IMR-90 (cell line): ENCODE measurements around the gene DYNC1LI2. TPM values are rescaled to one million over a fixed set of nuclear protein-coding genes. Genes with fewer than 3 reads are reported as not detected.

Experiments
- ATAC-seq: fragments of 200-7000 bp; cut with Tn5 transposase; 2 replicates; pipeline ENCODE4 v1.9.1; 2020; ENCODE audit warnings: low read depth, mild to moderate bottlenecking, moderate library complexity
- BruUV-seq: library from RNA; stranded (reverse); fragments of 400-500 nt; replicated peaks from 2 replicates; lab custom pipeline; 2021; lab: Mats Ljungman, UMichigan
- CTCF ChIA-PET: fragments of 300-600 bp; formaldehyde crosslinking; extraction: SDS; loops from one replicate; lab custom pipeline; 2021; ENCODE audit warnings: antibody characterized with exemption; lab: Yijun Ruan, JAX
- POLR2A ChIA-PET: fragments of 300-600 bp; sonication (Branson Sonifier 250); formaldehyde crosslinking; loops from one replicate; lab custom pipeline; 2022; ENCODE audit warnings: antibody characterized with exemption; ENCODE audit not compliant: unreplicated experiment; lab: Charles Lee
- DNase-seq: peaks from one replicate; pipeline ENCODE4 v3.0.0; 2013
- H2AFZ ChIP-seq: replicated peaks from 2 replicates; pipeline ENCODE3; 2013; ENCODE audit warnings: low read length, mild to moderate bottlenecking; ENCODE audit not compliant: poor library complexity
- H2AK5ac ChIP-seq: 2 replicates; pipeline ENCODE4 v1.6.1; 2013; ENCODE audit warnings: low read depth, low read length, inconsistent platforms
- H2AK9ac ChIP-seq: replicated peaks from 2 replicates; pipeline ENCODE3; 2013; ENCODE audit warnings: mild to moderate bottlenecking, low read depth, low read length, moderate library complexity; ENCODE audit not compliant: poor library complexity
- H2BK120ac ChIP-seq: 2 replicates; pipeline ENCODE4 v1.6.1; 2013; ENCODE audit warnings: low read depth, low read length, inconsistent platforms
- H2BK15ac ChIP-seq: 3 replicates; pipeline ENCODE4 v1.6.1; 2013; ENCODE audit warnings: low read depth, low read length, inconsistent platforms
- H2BK20ac ChIP-seq: 2 replicates; pipeline ENCODE4 v1.6.1; 2013; ENCODE audit warnings: low read depth, mild to moderate bottlenecking, inconsistent platforms, low read length, moderate library complexity
- H2BK5ac ChIP-seq: 2 replicates; pipeline ENCODE4 v1.6.1; 2013; ENCODE audit warnings: mild to moderate bottlenecking, low read depth, low read length, inconsistent platforms; ENCODE audit not compliant: poor library complexity, severe bottlenecking
- H3K14ac ChIP-seq: replicated peaks from 2 replicates; pipeline ENCODE4 v1.6.1; 2013; ENCODE audit warnings: low read depth, low read length, inconsistent platforms
- H3K18ac ChIP-seq: 2 replicates; pipeline ENCODE4 v1.6.1; 2013; ENCODE audit warnings: low read depth, low read length, control low read depth
- H3K23ac ChIP-seq: 2 replicates; pipeline ENCODE4 v1.6.1; 2013; ENCODE audit warnings: low read depth, low read length, inconsistent platforms
- H3K27ac ChIP-seq: 2 replicates; pipeline ENCODE4 v1.5.1; 2013; ENCODE audit warnings: mild to moderate bottlenecking, control low read depth, low read length; ENCODE audit not compliant: insufficient read depth
- H3K27me3 ChIP-seq: 2 replicates; pipeline ENCODE4 v1.6.1; 2013; ENCODE audit warnings: low read length; ENCODE audit not compliant: control insufficient read depth, insufficient read depth
- H3K36me3 ChIP-seq: 2 replicates; pipeline ENCODE4 v1.6.1; 2013; ENCODE audit warnings: low read length, mixed read lengths; ENCODE audit not compliant: control insufficient read depth, insufficient read depth
- H3K4ac ChIP-seq: 2 replicates; pipeline ENCODE4 v1.6.1; 2013; ENCODE audit warnings: low read depth, low read length, inconsistent platforms
- H3K4me1 ChIP-seq: 2 replicates; pipeline ENCODE4 v1.6.1; 2013; ENCODE audit warnings: low read length, mixed read lengths; ENCODE audit not compliant: control insufficient read depth, insufficient read depth
- H3K4me2 ChIP-seq: 2 replicates; pipeline ENCODE4 v1.6.1; 2013; ENCODE audit warnings: low read depth, mild to moderate bottlenecking, control low read depth, low read length, moderate library complexity
- H3K4me3 ChIP-seq: 2 replicates; pipeline ENCODE4 v1.5.1; 2013; ENCODE audit warnings: low read depth, mild to moderate bottlenecking, control low read depth, low read length, moderate library complexity; ENCODE audit not compliant: insufficient read depth
- H3K56ac ChIP-seq: 2 replicates; pipeline ENCODE4 v1.6.1; 2013; ENCODE audit warnings: low read length, inconsistent platforms; ENCODE audit not compliant: insufficient read depth; ENCODE audit errors: extremely low read depth
- H3K79me1 ChIP-seq, 2 experiments: 2 replicates each; pipeline ENCODE4 v1.6.1; 2013; ENCODE audit warnings: low read length in 2 of 2, inconsistent platforms in 1 of 2, low read depth in 1 of 2
- H3K9ac ChIP-seq: 2 replicates; pipeline ENCODE4 v1.6.1; 2013; ENCODE audit warnings: low read depth, low read length, control low read depth
- H3K9me1 ChIP-seq: 2 replicates; pipeline ENCODE4 v1.6.1; 2013; ENCODE audit warnings: low read length, inconsistent platforms; ENCODE audit not compliant: insufficient read depth
- H3K9me3 ChIP-seq: 2 replicates; pipeline ENCODE4 v1.6.1; 2013; ENCODE audit warnings: low read length; ENCODE audit not compliant: control insufficient read depth, insufficient read depth
- H4K20me1 ChIP-seq: 2 replicates; pipeline ENCODE4 v1.6.1; 2013; ENCODE audit warnings: low read length, inconsistent platforms; ENCODE audit not compliant: insufficient read depth
- H4K5ac ChIP-seq: 2 replicates; pipeline ENCODE4 v1.6.1; 2013; ENCODE audit warnings: mild to moderate bottlenecking, low read depth, low read length, control low read depth
- H4K8ac ChIP-seq, 2 experiments: 2 replicates each; pipeline ENCODE4 v1.6.1; 2013; ENCODE audit warnings: low read depth in 2 of 2, low read length in 2 of 2, control low read depth in 1 of 2, inconsistent platforms in 1 of 2
- H4K91ac ChIP-seq: 2 replicates; pipeline ENCODE4 v1.6.1; 2013; ENCODE audit warnings: low read depth, low read length, inconsistent platforms; ENCODE audit not compliant: insufficient read depth
- BHLHE40 ChIP-seq: fragments of 150-350 bp; IDR thresholded peaks from 2 replicates; pipeline ENCODE4 v1.6.1; 2016; ENCODE audit warnings: mild to moderate bottlenecking, low read depth, low read length
- CHD1 ChIP-seq: IDR thresholded peaks from 2 replicates; pipeline ENCODE4 v1.6.1; 2012; ENCODE audit warnings: low read depth, low read length, improper control_type of control experiment
- FOS ChIP-seq: fragments of 150-350 bp; IDR thresholded peaks from 2 replicates; pipeline ENCODE4 v1.6.1; 2016; ENCODE audit warnings: low read depth, low read length
- MAFK ChIP-seq: IDR thresholded peaks from 2 replicates; pipeline ENCODE4 v1.6.1; 2012; ENCODE audit warnings: low read depth, low read length, improper control_type of control experiment
- MAZ ChIP-seq: IDR thresholded peaks from 2 replicates; pipeline ENCODE4 v1.6.1; 2012; ENCODE audit warnings: low read depth, mild to moderate bottlenecking, low read length, improper control_type of control experiment, moderate library complexity, borderline replicate concordance
- MXI1 ChIP-seq: IDR thresholded peaks from 2 replicates; pipeline ENCODE4 v1.6.1; 2012; ENCODE audit warnings: low read depth, mild to moderate bottlenecking, low read length, moderate library complexity, borderline replicate concordance
- POLR2A ChIP-seq: IDR thresholded peaks from 2 replicates; pipeline ENCODE4 v1.6.1; 2012; ENCODE audit warnings: mild to moderate bottlenecking, low read depth, low read length
- RAD21 ChIP-seq: IDR thresholded peaks from 2 replicates; pipeline ENCODE4 v1.6.1; 2012; ENCODE audit warnings: low read length, improper control_type of control experiment
- RCOR1 ChIP-seq: IDR thresholded peaks from 2 replicates; pipeline ENCODE4 v1.6.1; 2012; ENCODE audit warnings: mild to moderate bottlenecking, low read length, improper control_type of control experiment; ENCODE audit not compliant: insufficient replicate concordance
- WGBS, 2 experiments: methylation state at CpG; one replicate each; pipeline versions ENCODE4 v1.1.5 to v1.1.7; 2013; ENCODE audit warnings: missing lambda C conversion rate in 2 of 2; ENCODE audit not compliant: insufficient read length in 1 of 2; ENCODE audit errors: extremely low coverage in 2 of 2; 5-methylcytosine and 5-hydroxymethylcytosine counted together
- dilution Hi-C: fragments of 300-500 bp; cut with HindIII; formaldehyde crosslinking; loops from one replicate; pipeline ENCODE4 v1.14.3; 2018; ENCODE audit warnings: low sequenced_read_pairs; ENCODE audit not compliant: unreplicated experiment
- in situ Hi-C: fragments of 300-500 bp; cut with MboI; formaldehyde crosslinking; loops from 3 replicates; pipeline ENCODE4 v1.14.3; 2019; ENCODE audit warnings: low sequenced_read_pairs, inconsistent platforms, mixed read lengths
- intact Hi-C: fragments of 100-400 bp; cut with micrococcal nuclease; formaldehyde crosslinking; loops from 2 replicates; pipeline ENCODE4 v1.10.0; 2022
- polyA plus RNA-seq, 3 experiments: library from polyadenylated mRNA; depleted of rRNA; stranded (reverse); fragments of >200 nt; gene quantifications; 2 replicates each; pipeline ENCODE4 v1.2.3, GENCODE V29; 2012; ENCODE audit warnings: low replicate concordance in 1 of 3
- total RNA-seq: library from RNA; depleted of rRNA; stranded (reverse); fragments of >200 nt; gene quantifications from 2 replicates; pipeline ENCODE4 v1.2.3, GENCODE V29; 2012
- TF ChIP-seq, protein P1 (sequence below): fragments of 150-350 bp; IDR thresholded peaks from 2 replicates; pipeline ENCODE4 v1.6.1; 2016; ENCODE audit warnings: low read depth, mild to moderate bottlenecking, low read length, moderate library complexity, borderline replicate concordance
- TF ChIP-seq, protein P2 (sequence below): fragments of 150-350 bp; IDR thresholded peaks from 2 replicates; pipeline ENCODE4 v1.6.1; 2017; ENCODE audit warnings: mild to moderate bottlenecking, antibody characterized with exemption, low read length, low read depth

DYNC1LI2 gene
- total and polyA plus RNA-seq, 2 of the 4 experiments (the other 2 are of a cell fraction): 65.3 to 88.4 TPM

DNA sequence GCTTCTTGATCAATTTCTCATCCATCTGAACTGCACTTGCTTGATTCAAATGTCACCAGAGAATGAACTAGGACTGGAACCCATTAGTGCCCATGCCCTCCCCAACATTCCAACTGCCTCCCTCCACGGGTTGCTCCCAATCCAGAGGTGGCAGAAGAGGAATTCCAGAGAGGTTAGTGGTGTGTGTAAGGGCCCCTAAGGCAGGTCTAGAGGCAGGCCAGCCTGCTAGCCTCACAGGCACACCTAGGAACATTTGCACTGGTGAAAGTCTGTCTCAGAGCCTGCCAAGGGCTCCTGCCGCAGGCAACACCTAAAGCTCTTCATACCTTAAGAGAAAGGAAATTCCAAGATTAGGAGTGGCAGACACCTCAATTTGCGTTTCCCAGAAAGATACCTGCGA lies 33.6 kb downstream of the DYNC1LI2 start:
- H3K56ac ChIP-seq: no peak overlapping the region
- H3K27ac ChIP-seq: no peak overlapping the region

More for the DNA sequence above, 33.6 kb downstream of the DYNC1LI2 start:
- no peak overlapping the region for H2BK120ac ChIP-seq
- peaks cover 4% of the 10 kb centered on the region; the same call in 1 of the 2 replicates for H4K20me1 ChIP-seq
- no peak overlapping the region for H3K4me3 ChIP-seq
- in situ Hi-C loops (no loop called here), intact Hi-C loops (loop anchor here (1.0 kb wide), 1 partner anchor 109 kb away; no protein-coding TSS in a partner anchor), dilution Hi-C loops (no loop called here)
- peaks cover 8% of the 10 kb centered on the region for H3K36me3 ChIP-seq
- peaks cover 7% of the 10 kb centered on the region for H3K4me1 ChIP-seq
- no TSS peak for BruUV-seq
- H2AK5ac ChIP-seq: no peak overlapping the region
- H2BK20ac ChIP-seq: no peak overlapping the region
- H3K9ac ChIP-seq: no peak overlapping the region
- H2AFZ ChIP-seq: no peak overlapping the region
- ChIA-PET CTCF (interaction anchor here (0.6 kb wide), 1 partner anchor 33 kb away, joined by 3 read pairs; the partner anchor contains the start of gene DYNC1LI2), POLR2A (no interaction called here)
- H3K23ac ChIP-seq: no peak overlapping the region
- no peak overlapping the region for H4K5ac ChIP-seq
- H4K8ac ChIP-seq: no peak overlapping the region
- no CpG with 5 or more reads among the region's 4 CpGs for WGBS, 2 experiments
- no peak overlapping the region for H3K14ac ChIP-seq
- H2BK5ac ChIP-seq: peak overlapping the region; percentile 21
- no peak overlapping the region for H3K4me2 ChIP-seq
- H3K9me3 ChIP-seq: no peaks in the 10 kb centered on the region
- peaks cover 0 to 6% of the 10 kb centered on the region in 2 experiments; a peak in 1 of 4 replicates for H3K79me1 ChIP-seq
- ATAC-seq: no peak
- no peak overlapping the region for H4K91ac ChIP-seq
- H2AK9ac ChIP-seq: no peak overlapping the region
- no peak overlapping the region for H2BK15ac ChIP-seq
- no peak overlapping the region for H3K4ac ChIP-seq
- peaks cover 6% of the 10 kb centered on the region for H3K9me1 ChIP-seq
- H3K18ac ChIP-seq: no peak overlapping the region
- DNase-seq: no peak
- TF ChIP-seq, protein P1, sequence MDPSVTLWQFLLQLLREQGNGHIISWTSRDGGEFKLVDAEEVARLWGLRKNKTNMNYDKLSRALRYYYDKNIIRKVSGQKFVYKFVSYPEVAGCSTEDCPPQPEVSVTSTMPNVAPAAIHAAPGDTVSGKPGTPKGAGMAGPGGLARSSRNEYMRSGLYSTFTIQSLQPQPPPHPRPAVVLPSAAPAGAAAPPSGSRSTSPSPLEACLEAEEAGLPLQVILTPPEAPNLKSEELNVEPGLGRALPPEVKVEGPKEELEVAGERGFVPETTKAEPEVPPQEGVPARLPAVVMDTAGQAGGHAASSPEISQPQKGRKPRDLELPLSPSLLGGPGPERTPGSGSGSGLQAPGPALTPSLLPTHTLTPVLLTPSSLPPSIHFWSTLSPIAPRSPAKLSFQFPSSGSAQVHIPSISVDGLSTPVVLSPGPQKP: no peak
- TF ChIP-seq RAD21: no peak
- TF ChIP-seq CHD1: no peak
- no peak for TF ChIP-seq BHLHE40
- TF ChIP-seq FOS: no peak
- TF ChIP-seq, protein P2, sequence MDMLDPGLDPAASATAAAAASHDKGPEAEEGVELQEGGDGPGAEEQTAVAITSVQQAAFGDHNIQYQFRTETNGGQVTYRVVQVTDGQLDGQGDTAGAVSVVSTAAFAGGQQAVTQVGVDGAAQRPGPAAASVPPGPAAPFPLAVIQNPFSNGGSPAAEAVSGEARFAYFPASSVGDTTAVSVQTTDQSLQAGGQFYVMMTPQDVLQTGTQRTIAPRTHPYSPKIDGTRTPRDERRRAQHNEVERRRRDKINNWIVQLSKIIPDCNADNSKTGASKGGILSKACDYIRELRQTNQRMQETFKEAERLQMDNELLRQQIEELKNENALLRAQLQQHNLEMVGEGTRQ: no peak
- no peak for TF ChIP-seq RCOR1
- no peak for TF ChIP-seq POLR2A
- TF ChIP-seq MAFK: no peak
- no peak for TF ChIP-seq MAZ
- no peak for TF ChIP-seq MXI1
- H3K27me3 ChIP-seq: no peaks in the 10 kb centered on the region
